WTC11 (cell line): ENCODE measurements around the gene SLC9A3. TPM values are rescaled to one million over a fixed set of nuclear protein-coding genes. Genes with fewer than 3 reads are reported as not detected.
A peak's percentile ranks its signal among the peaks of the same experiment; 100 is the strongest.

Experiments used
- ATAC-seq: fragments of 200-7000 bp; cut with Tn5 transposase; 2 replicates; pipeline ENCODE4 v1.10.0; 2021; ENCODE audit warnings: mild to moderate bottlenecking, moderate library complexity
- CTCF ChIA-PET: fragments of 300-600 bp; sonication (Branson Sonifier 250); formaldehyde crosslinking; loops from one replicate; lab custom pipeline; 2021; ENCODE audit warnings: antibody characterized with exemption; lab: Charles Lee
- POLR2A ChIA-PET: fragments of 350-600 bp; sonication (Branson Sonifier 250); formaldehyde crosslinking; loops from one replicate; lab custom pipeline; 2021; ENCODE audit warnings: antibody characterized with exemption; lab: Charles Lee
- DNase-seq: peaks from one replicate; pipeline ENCODE4 v3.0.0; 2021; ENCODE audit warnings: low spot score
- H3K27ac Mint-ChIP-seq: 2 replicates; pipeline ENCODE4 v1.8.0; 2021; ENCODE audit warnings: mixed read lengths
- H3K27me3 Mint-ChIP-seq: 2 replicates; pipeline ENCODE4 v1.8.0; 2021; ENCODE audit warnings: low read depth, mild to moderate bottlenecking, moderate library complexity, mixed read lengths
- H3K36me3 Mint-ChIP-seq: 2 replicates; pipeline ENCODE4 v1.8.0; 2021; ENCODE audit warnings: mixed read lengths
- H3K4me1 Mint-ChIP-seq: 2 replicates; pipeline ENCODE4 v1.8.0; 2022; ENCODE audit warnings: mixed read lengths
- H3K4me3 Mint-ChIP-seq: 2 replicates; pipeline ENCODE4 v1.8.0; 2021; ENCODE audit warnings: mild to moderate bottlenecking, moderate library complexity, mixed read lengths
- H3K9me3 Mint-ChIP-seq: 2 replicates; pipeline ENCODE4 v1.8.0; 2021; ENCODE audit warnings: mixed read lengths
- IRF2 ChIP-seq: sonication (generic); formaldehyde crosslinking; IDR thresholded peaks from 2 replicates; pipeline ENCODE4 v1.8.0; 2022; ENCODE audit warnings: low read depth, missing genetic modification reagents, borderline replicate concordance
- MXD4 ChIP-seq: fragments of 250-450 bp; sonication (Bioruptor Pico); IDR thresholded peaks from 2 replicates; pipeline ENCODE4 v1.8.0; 2021; ENCODE audit warnings: mild to moderate bottlenecking, moderate library complexity, borderline replicate concordance
- microRNA-seq: library from miRNA; unstranded; fragments of <30 nt; microRNA quantifications from one replicate; pipeline ENCODE4 v1.2.0, GENCODE V29; 2022; ENCODE audit warnings: borderline number of aligned reads
- total RNA-seq: library from RNA; stranded (reverse); gene quantifications from 3 replicates; pipeline ENCODE4 v1.2.3, GENCODE V29; 2021

Gene SLC9A3
- total RNA-seq, 1 experiment from 2014 or later, result 1.6 TPM

DNA sequence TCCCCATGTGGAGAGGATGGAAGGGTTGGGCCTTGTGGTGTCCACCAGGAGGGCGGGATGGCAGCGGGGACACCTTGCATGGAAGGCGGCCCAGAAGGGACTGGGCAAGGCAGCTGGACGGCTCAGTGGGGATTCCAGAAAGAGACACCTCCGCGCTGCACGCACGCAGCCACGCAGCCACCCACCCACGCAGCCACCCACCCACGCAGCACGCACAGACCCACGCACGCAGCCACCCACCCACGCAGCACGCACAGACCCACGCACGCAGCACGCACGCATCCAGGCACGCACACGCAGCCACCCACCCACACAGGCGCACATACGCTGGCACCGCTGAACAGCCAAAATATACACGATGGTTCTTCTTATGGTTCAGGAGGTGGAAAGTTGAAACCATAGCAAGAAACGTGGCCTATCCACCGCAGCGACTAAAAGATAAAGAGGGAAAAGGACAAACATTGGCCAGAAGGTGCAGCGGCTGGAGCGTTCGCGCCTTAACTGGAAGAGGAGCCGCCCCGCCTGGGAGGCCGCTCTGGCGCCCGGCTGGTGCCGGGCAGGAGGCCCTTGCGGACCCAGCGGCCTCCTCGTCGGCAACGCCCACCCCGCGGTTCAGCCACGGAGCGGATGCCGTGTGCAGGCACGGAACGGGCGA is 103.5 kb downstream of the SLC9A3 start:
- TF ChIP-seq IRF2 (CRISPR knock-in tag), result 0 out of 2 replicates have a peak, but pooled peaks have one; percentile 28
- no peak for TF ChIP-seq MXD4 (CRISPR knock-in tag)
- POLR2A ChIA-PET, result interaction anchor here (1.0 to 1.1 kb wide), 2 partner anchors 40 to 51 kb away, joined by 3 read pairs; no protein-coding TSS in a partner anchor
- peak overlapping the region; percentile 63; the same call in 1 of the 2 replicates for H3K27ac Mint-ChIP-seq
- peak; percentile 13 for DNase-seq
- H3K4me1 Mint-ChIP-seq, result peaks cover 8% of the 10 kb centered on the region; the same call in 1 of the 2 replicates
- H3K36me3 Mint-ChIP-seq, result no peaks in the 10 kb centered on the region
- no peak for ATAC-seq
- CTCF ChIA-PET, result interaction anchor here (1.0 to 1.4 kb wide), 4 partner anchors 10 to 83 kb away, joined by 3 to 4 read pairs (median 3); no protein-coding TSS in a partner anchor
- no peaks in the 10 kb centered on the region for H3K9me3 Mint-ChIP-seq
- H3K27me3 Mint-ChIP-seq, result no peaks in the 10 kb centered on the region; the same call in 1 of the 2 replicates
- H3K4me3 Mint-ChIP-seq, result no peak overlapping the region

Small RNA genes lying within 50 kb of the gene (microRNA-seq; reads per million reads assigned to microRNA genes)
- not detected for gene MIR4456

Other genes with a start within 250 kb of the SLC9A3 start
- 4.5 to 9.7 TPM (median 7.0 TPM) in 3 replicates for gene AHRR, start 202.7 kb downstream of the SLC9A3 start, total RNA-seq
- 60.1 to 62.4 TPM (median 62.2 TPM) in 3 replicates for gene EXOC3, start 81.3 kb downstream of the SLC9A3 start, total RNA-seq
- 26.6 to 29.9 TPM (median 29.2 TPM) in 3 replicates for gene CEP72, start 87.9 kb upstream of the SLC9A3 start, total RNA-seq
- 1.8 to 2.1 TPM (median 1.8 TPM) in 3 replicates for gene TPPP, start 168.9 kb upstream of the SLC9A3 start, total RNA-seq